ENCODE measurements around the gene FPR2. TPM values are rescaled to one million over a fixed set of nuclear protein-coding genes. Genes with fewer than 3 reads are reported as not detected.
"Not testable (repeated sequence)": the region's sequence is repeated elsewhere in the genome, so short reads cannot be mapped to it uniquely, and the experiment has no call there.

FPR2 gene
- total and polyA plus RNA-seq, 4 donors = 0.33 to 5.6 TPM; not detected in 2

DNA sequence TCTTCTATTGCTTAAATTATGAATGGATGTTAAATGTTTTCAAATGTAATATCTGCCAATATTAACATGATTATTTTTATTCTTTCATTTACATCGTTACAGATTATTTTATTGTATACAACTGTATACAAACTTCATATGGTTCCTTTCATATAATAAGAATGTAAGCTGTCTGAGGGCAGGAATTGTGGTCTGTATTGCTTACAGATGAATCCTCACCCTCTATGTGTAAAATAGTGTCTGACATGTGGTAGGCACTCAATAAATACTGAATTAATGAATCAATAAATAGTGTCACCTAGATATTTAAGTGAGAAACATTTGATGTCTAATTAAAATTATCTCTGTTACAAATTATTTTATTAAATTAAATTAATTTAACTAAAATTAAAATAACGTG is 41.8 kb downstream of the FPR2 start:
- Histone ChIP-seq H3K36me3 (ENCODE audit: control insufficient read depth, insufficient read depth, low read length) (no peaks in the 10 kb centered on the region), H3K4me3 (ENCODE audit: low read depth, low read length) (no peak overlapping the region), H3K4me1 (ENCODE audit: control insufficient read depth, insufficient read depth, low read length) (peaks cover 8% of the 10 kb centered on the region), H3K27ac (ENCODE audit: low read depth, low read length) (no peak overlapping the region), H3K27me3 (ENCODE audit: control insufficient read depth, insufficient read depth, low read length) (no peaks in the 10 kb centered on the region), H3K9me3 (ENCODE audit: control insufficient read depth, insufficient read depth, low read length) (no peaks in the 10 kb centered on the region)
- DNase-seq (ENCODE audit: low read depth in 4 of 6, low spot score in 6 of 6) = no peak
- WGBS (ENCODE audit: insufficient coverage) = no CpG with 5 or more reads among the region's 2 CpGs

DNA sequence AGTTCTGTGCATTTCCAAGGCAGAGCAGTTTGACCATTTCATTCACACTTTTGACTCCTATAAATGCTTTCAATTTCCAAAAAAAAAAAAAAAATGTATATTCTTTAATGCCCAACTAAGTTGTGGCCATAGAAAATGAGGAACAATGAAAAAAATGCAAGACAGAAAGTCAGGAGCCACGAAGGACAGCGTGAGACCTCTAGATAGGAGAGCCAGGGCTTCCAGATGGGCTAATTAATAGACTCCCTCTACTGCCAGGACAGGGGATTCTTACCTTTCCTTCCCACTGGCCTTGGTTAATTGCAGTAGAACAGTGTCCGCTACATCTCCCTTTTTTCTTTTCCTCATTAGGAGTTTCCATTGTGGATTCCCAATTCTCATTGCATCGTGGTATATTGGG is 42.5 kb downstream of the FPR2 start:
- WGBS (ENCODE audit: insufficient coverage) = 83% methylated on average over 2 of the region's 4 CpGs
- no peak overlapping the region for H3K27ac ChIP-seq (ENCODE audit: low read depth, low read length)
- DNase-seq (ENCODE audit: low read depth in 4 of 6, low spot score in 6 of 6) = no peak

DNA sequence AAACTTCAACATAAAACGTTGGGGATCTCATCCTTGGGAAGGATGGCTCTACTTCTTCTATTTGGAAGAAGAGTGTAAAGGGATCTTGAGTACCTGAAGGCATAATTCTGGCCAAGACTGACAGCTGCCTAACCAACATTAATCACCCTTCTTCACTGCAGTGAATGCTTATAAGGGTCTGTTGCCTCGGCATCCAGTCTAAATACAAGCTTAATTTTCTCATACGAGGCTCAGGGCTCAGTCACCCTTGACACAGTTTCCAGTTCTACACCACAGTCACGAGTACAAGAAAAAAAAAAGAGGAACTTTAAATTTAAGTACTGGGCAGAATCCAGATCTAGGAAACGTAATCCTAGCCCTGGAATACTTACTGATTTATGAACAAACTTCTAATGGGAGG is 43.0 kb downstream of the FPR2 start:
- Histone ChIP-seq H3K27me3 (ENCODE audit: control insufficient read depth, insufficient read depth, low read length) (no peaks in the 10 kb centered on the region), H3K36me3 (ENCODE audit: control insufficient read depth, insufficient read depth, low read length) (no peaks in the 10 kb centered on the region), H3K4me1 (ENCODE audit: control insufficient read depth, insufficient read depth, low read length) (peaks cover 6% of the 10 kb centered on the region), H3K27ac (ENCODE audit: low read depth, low read length) (no peak overlapping the region), H3K4me3 (ENCODE audit: low read depth, low read length) (no peak overlapping the region), H3K9me3 (ENCODE audit: control insufficient read depth, insufficient read depth, low read length) (no peaks in the 10 kb centered on the region)
- WGBS (ENCODE audit: insufficient coverage) = no CpG with 5 or more reads among the region's 5 CpGs
- no peak for DNase-seq (ENCODE audit: low read depth in 4 of 6, low spot score in 6 of 6)

More for the DNA sequence above, 42.5 kb downstream of the FPR2 start:
- Histone ChIP-seq H3K4me1 (ENCODE audit: control insufficient read depth, insufficient read depth, low read length) (peaks cover 8% of the 10 kb centered on the region), H3K36me3 (ENCODE audit: control insufficient read depth, insufficient read depth, low read length) (no peaks in the 10 kb centered on the region), H3K9me3 (ENCODE audit: control insufficient read depth, insufficient read depth, low read length) (no peaks in the 10 kb centered on the region), H3K27me3 (ENCODE audit: control insufficient read depth, insufficient read depth, low read length) (no peaks in the 10 kb centered on the region), H3K4me3 (ENCODE audit: low read depth, low read length) (no peak overlapping the region)

DNA sequence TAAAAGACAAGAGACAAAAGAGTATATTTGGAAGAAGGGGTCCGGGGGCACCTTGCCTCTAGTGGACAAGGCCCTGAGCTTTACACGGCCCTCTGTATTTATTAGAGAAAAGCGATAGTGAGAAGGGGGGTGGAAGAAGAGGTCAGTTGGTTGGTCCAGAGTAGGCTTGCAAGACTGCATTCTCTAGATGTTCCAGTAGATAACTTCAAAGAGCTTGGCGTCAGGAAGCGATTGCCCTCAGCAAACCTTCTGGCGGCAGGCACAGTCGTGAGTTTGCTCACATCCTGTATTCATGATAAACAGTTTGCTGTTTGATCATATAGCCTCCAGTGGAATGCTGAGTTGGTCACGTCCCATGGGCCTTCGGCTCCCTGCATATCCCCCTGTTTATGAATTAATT is 43.8 kb downstream of the FPR2 start:
- not testable (repeated sequence) for H3K4me3 ChIP-seq (ENCODE audit: low read depth, low read length); H3K27me3 ChIP-seq (ENCODE audit: control insufficient read depth, insufficient read depth, low read length); H3K9me3 ChIP-seq (ENCODE audit: control insufficient read depth, insufficient read depth, low read length); H3K36me3 ChIP-seq (ENCODE audit: control insufficient read depth, insufficient read depth, low read length); H3K27ac ChIP-seq (ENCODE audit: low read depth, low read length); H3K4me1 ChIP-seq (ENCODE audit: control insufficient read depth, insufficient read depth, low read length); DNase-seq (ENCODE audit: low read depth in 4 of 6, low spot score in 6 of 6)
- WGBS (ENCODE audit: insufficient coverage) = 90% methylated on average over 5 of the region's 9 CpGs

DNA sequence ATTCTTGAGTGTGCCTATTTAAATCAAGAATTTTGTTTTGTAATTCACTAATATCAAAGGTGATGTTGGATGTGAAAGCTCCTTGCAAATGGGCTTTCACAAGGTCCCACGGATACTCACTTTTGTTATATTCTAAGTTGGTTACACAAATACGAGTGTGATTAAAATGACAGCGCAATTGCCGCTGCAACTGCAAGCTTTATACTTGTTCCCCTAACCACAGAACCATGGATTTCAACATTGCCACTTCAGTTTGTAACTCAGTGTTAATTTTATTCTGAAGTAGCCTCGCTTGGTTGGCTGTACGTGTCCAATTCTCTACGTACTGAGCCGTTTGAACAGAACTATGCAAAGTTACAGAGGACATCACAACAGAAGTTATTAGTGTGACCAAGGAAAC is 44.4 kb downstream of the FPR2 start:
- DNase-seq (ENCODE audit: low read depth in 4 of 6, low spot score in 6 of 6); H3K4me1 ChIP-seq (ENCODE audit: control insufficient read depth, insufficient read depth, low read length); H3K27ac ChIP-seq (ENCODE audit: low read depth, low read length); H3K36me3 ChIP-seq (ENCODE audit: control insufficient read depth, insufficient read depth, low read length); H3K4me3 ChIP-seq (ENCODE audit: low read depth, low read length); H3K27me3 ChIP-seq (ENCODE audit: control insufficient read depth, insufficient read depth, low read length); H3K9me3 ChIP-seq (ENCODE audit: control insufficient read depth, insufficient read depth, low read length): not testable (repeated sequence)
- WGBS (ENCODE audit: insufficient coverage) = 100% methylated on average over 1 of the region's 8 CpGs

DNA sequence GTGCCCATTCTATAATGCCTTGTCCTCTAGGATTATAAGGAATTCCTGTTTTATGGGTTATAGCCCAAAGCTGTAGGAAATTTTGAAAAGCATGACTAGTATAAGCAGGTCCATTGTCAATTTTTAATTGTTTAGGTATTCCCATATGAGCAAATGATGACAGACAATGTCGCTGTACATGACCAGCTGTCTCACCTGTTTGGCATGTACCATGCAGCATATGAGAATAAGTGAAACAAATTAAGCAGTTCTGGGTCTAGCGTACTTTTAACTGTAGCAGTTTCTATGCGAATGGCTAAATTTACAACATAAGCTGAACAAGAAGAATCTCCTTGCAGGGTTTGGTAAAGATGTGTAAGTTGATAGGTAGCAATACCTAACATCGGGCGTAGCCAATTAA is 45.6 kb downstream of the FPR2 start:
- H3K4me3 ChIP-seq (ENCODE audit: low read depth, low read length); H3K27ac ChIP-seq (ENCODE audit: low read depth, low read length); H3K4me1 ChIP-seq (ENCODE audit: control insufficient read depth, insufficient read depth, low read length); H3K27me3 ChIP-seq (ENCODE audit: control insufficient read depth, insufficient read depth, low read length); H3K9me3 ChIP-seq (ENCODE audit: control insufficient read depth, insufficient read depth, low read length); H3K36me3 ChIP-seq (ENCODE audit: control insufficient read depth, insufficient read depth, low read length); DNase-seq (ENCODE audit: low read depth in 4 of 6, low spot score in 6 of 6): not testable (repeated sequence)
- 100% methylated on average over 1 of the region's 5 CpGs for WGBS (ENCODE audit: insufficient coverage)

DNA sequence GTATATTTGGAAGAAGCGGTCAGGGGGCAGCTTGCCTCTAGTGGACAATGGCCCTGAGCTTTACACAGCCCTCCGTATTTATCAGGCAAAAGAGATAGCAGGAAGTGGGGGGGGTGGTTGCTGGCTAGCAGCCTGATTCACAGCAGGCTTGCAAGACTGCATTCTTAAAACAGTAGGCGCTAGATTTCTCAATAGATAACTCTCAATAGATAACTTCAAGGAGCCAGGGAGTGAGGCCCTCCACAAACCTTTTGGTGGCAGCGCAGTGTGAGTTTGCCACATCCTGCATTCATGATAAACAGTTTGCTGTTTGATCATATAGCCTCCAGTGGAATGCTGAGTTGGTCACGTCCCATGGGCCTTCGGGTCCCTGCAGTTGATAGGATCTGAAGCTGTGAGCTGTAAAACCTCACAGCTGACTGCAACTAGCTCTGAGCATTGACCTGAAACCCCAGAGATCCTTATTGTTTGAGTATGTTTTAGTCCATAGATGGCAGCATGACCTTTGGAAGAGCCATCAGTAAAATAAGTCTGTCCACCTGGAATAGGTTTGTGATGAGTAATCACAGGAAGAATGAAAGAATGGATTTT is 46.2 kb downstream of the FPR2 start:
- Histone ChIP-seq H3K4me3 (ENCODE audit: low read depth, low read length) (no peak overlapping the region), H3K27me3 (ENCODE audit: control insufficient read depth, insufficient read depth, low read length) (no peaks in the 10 kb centered on the region), H3K27ac (ENCODE audit: low read depth, low read length) (no peak overlapping the region), H3K9me3 (ENCODE audit: control insufficient read depth, insufficient read depth, low read length) (no peaks in the 10 kb centered on the region), H3K4me1 (ENCODE audit: control insufficient read depth, insufficient read depth, low read length) (no peaks in the 10 kb centered on the region), H3K36me3 (ENCODE audit: control insufficient read depth, insufficient read depth, low read length) (no peaks in the 10 kb centered on the region)
- DNase-seq (ENCODE audit: low read depth in 4 of 6, low spot score in 6 of 6) = no peak
- WGBS (ENCODE audit: insufficient coverage) = 43% methylated on average over 5 of the region's 6 CpGs

DNA sequence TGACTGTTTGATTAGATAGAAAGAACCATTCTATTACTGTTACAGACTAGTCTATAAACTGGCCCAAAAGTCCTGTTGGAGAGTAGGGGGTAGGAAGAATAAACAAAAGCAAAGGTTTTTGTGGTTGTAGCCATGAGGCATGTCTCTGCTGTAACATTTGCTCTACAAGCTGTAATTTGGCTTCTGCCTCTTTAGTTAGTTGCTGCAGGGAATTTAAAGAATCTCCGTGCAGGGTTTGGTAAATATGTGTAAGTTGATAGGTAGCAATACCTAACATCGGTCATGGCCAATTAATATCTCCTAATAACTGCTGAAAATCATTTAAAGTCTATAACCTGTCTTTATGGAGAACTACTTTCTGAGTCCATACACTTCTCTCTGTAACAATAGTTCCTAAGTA is 46.9 kb downstream of the FPR2 start:
- no peaks in the 10 kb centered on the region for H3K9me3 ChIP-seq (ENCODE audit: control insufficient read depth, insufficient read depth, low read length)
- H3K4me3 ChIP-seq (ENCODE audit: low read depth, low read length) = no peak overlapping the region
- H3K36me3 ChIP-seq (ENCODE audit: control insufficient read depth, insufficient read depth, low read length) = no peaks in the 10 kb centered on the region
- WGBS (ENCODE audit: insufficient coverage) = no CpG with 5 or more reads among the region's 2 CpGs
- no peaks in the 10 kb centered on the region for H3K4me1 ChIP-seq (ENCODE audit: control insufficient read depth, insufficient read depth, low read length)
- H3K27me3 ChIP-seq (ENCODE audit: control insufficient read depth, insufficient read depth, low read length) = no peaks in the 10 kb centered on the region
- H3K27ac ChIP-seq (ENCODE audit: low read depth, low read length) = no peak overlapping the region
- DNase-seq (ENCODE audit: low read depth in 4 of 6, low spot score in 6 of 6) = no peak

DNA sequence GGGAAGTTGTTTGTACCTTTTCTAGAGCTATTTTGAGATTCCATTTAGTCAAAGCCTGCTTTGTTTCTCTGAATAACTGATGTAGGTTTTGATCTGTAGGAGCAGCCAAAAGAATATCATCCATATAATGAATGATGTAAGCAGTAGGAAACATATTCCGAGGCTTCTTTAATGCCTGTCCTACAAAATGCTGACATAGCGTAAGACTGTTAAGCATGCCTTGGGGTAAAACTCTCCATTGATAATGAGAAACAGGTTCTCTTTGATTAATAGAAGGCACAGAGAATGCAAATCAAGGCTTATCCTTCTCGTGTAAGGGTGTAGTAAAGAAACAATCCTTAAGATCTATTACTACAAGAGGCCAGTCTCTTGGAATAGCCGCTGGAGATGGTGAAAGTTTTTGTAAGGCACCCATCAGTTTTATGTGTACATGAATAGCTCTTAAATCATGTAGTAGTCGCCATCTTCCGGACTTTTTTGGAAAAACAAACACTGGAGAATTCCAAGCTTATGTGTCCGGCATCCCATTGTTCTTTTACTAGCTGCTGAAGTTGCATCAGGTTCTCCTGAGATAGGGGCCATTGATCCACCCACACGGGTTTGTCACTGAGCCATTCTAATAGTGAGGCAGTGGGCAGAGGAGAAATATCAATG is 47.5 kb downstream of the FPR2 start:
- H3K36me3 ChIP-seq (ENCODE audit: control insufficient read depth, insufficient read depth, low read length) = no peaks in the 10 kb centered on the region
- no peaks in the 10 kb centered on the region for H3K4me1 ChIP-seq (ENCODE audit: control insufficient read depth, insufficient read depth, low read length)
- no peaks in the 10 kb centered on the region for H3K9me3 ChIP-seq (ENCODE audit: control insufficient read depth, insufficient read depth, low read length)
- H3K27me3 ChIP-seq (ENCODE audit: control insufficient read depth, insufficient read depth, low read length) = no peaks in the 10 kb centered on the region
- 93% methylated on average over 3 of the region's 8 CpGs for WGBS (ENCODE audit: insufficient coverage)
- no peak overlapping the region for H3K4me3 ChIP-seq (ENCODE audit: low read depth, low read length)
- DNase-seq (ENCODE audit: low read depth in 4 of 6, low spot score in 6 of 6) = no peak
- no peak overlapping the region for H3K27ac ChIP-seq (ENCODE audit: low read depth, low read length)

DNA sequence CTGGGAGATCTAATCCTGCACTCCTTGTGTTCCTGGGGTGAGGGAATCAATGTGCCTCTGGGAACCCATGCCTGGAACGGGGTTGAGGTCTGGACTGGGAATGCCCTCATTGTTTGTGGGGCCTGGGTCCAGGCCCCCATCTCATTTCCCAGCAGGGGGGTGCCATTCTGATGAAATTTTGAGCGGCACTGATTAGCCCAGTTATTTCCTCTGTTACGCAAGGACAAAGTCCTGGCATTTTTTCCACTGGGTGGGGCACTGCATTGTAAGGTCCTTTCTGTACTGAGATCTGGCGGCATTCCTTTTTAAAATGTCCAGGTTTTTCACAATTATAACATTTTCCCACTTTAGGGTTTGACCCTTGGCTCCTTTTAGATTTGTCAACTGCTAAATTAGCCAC is 48.8 kb downstream of the FPR2 start:
- no peaks in the 10 kb centered on the region for H3K4me1 ChIP-seq (ENCODE audit: control insufficient read depth, insufficient read depth, low read length)
- no peak for DNase-seq (ENCODE audit: low read depth in 4 of 6, low spot score in 6 of 6)
- H3K36me3 ChIP-seq (ENCODE audit: control insufficient read depth, insufficient read depth, low read length) = no peaks in the 10 kb centered on the region
- no peaks in the 10 kb centered on the region for H3K27me3 ChIP-seq (ENCODE audit: control insufficient read depth, insufficient read depth, low read length)
- no peaks in the 10 kb centered on the region for H3K9me3 ChIP-seq (ENCODE audit: control insufficient read depth, insufficient read depth, low read length)
- no peak overlapping the region for H3K4me3 ChIP-seq (ENCODE audit: low read depth, low read length)
- WGBS (ENCODE audit: insufficient coverage) = 79% methylated on average over 4 of the region's 4 CpGs
- H3K27ac ChIP-seq (ENCODE audit: low read depth, low read length) = no peak overlapping the region
